H9 (cell line): ENCODE data around the gene BRAF. TPM values are rescaled to one million over a fixed set of nuclear protein-coding genes. Genes with fewer than 3 reads are reported as not detected.
"Not testable (repeated sequence)": the region's sequence is repeated elsewhere in the genome, so short reads cannot be mapped to it uniquely, and the experiment has no call there.

Experiments used
- DNase-seq: peaks from one replicate; pipeline ENCODE4 v3.0.0-alpha.2; 2017
- H2AFZ ChIP-seq: one replicate; pipeline ENCODE4 v1.6.1; 2013; ENCODE audit warnings: mild to moderate bottlenecking, low read length, control low read depth, moderate library complexity
- H2AK5ac ChIP-seq: 2 replicates; pipeline ENCODE4 v1.6.1; 2013; ENCODE audit warnings: low read length, control low read depth, mixed read lengths; ENCODE audit not compliant: insufficient read length
- H2BK120ac ChIP-seq: one replicate; pipeline ENCODE4 v1.6.1; 2013; ENCODE audit warnings: low read depth, mild to moderate bottlenecking, low read length, control low read depth, inconsistent platforms; ENCODE audit not compliant: poor library complexity, severe bottlenecking
- H2BK12ac ChIP-seq: 2 replicates; pipeline ENCODE4 v1.6.1; 2013; ENCODE audit warnings: low read length, control low read depth, mixed read lengths, low read depth; ENCODE audit not compliant: insufficient read length
- H2BK15ac ChIP-seq: 2 replicates; pipeline ENCODE4 v1.6.1; 2013; ENCODE audit warnings: low read depth, low read length, control low read depth
- H2BK20ac ChIP-seq: one replicate; pipeline ENCODE4 v1.6.1; 2013; ENCODE audit warnings: low read depth, mild to moderate bottlenecking, low read length, control low read depth, inconsistent platforms; ENCODE audit not compliant: poor library complexity, severe bottlenecking
- H2BK5ac ChIP-seq: 2 replicates; pipeline ENCODE4 v1.6.1; 2013; ENCODE audit warnings: low read length, control low read depth, mixed read lengths; ENCODE audit not compliant: insufficient read length
- H3K14ac ChIP-seq: 2 replicates; pipeline ENCODE4 v1.6.1; 2013; ENCODE audit warnings: low read length, control low read depth; ENCODE audit not compliant: insufficient read depth
- H3K18ac ChIP-seq: 2 replicates; pipeline ENCODE4 v1.6.1; 2013; ENCODE audit warnings: low read depth, mild to moderate bottlenecking, mixed read lengths, low read length, control low read depth; ENCODE audit not compliant: insufficient read length
- H3K23ac ChIP-seq: 2 replicates; pipeline ENCODE4 v1.6.1; 2013; ENCODE audit warnings: low read length, control low read depth, mixed read lengths, low read depth; ENCODE audit not compliant: insufficient read length
- H3K23me2 ChIP-seq: 2 replicates; pipeline ENCODE4 v1.6.1; 2013; ENCODE audit warnings: low read depth, mild to moderate bottlenecking, mixed read lengths, low read length, control low read depth; ENCODE audit not compliant: insufficient read length, poor library complexity, severe bottlenecking
- H3K27ac ChIP-seq: 2 replicates; pipeline ENCODE4 v1.5.1; 2013; ENCODE audit warnings: low read length, control low read depth, mixed read lengths, low read depth; ENCODE audit not compliant: insufficient read length
- H3K27me3 ChIP-seq: 2 replicates; pipeline ENCODE4 v1.6.1; 2013; ENCODE audit warnings: low read length, control low read depth, inconsistent platforms; ENCODE audit not compliant: insufficient read depth
- H3K4ac ChIP-seq: 2 replicates; pipeline ENCODE4 v1.6.1; 2013; ENCODE audit warnings: low read depth, mild to moderate bottlenecking, control low read depth, inconsistent platforms, low read length, moderate library complexity
- H3K4me1 ChIP-seq: 2 replicates; pipeline ENCODE4 v1.6.1; 2013; ENCODE audit warnings: low read length, control low read depth, inconsistent platforms; ENCODE audit not compliant: insufficient read depth
- H3K4me2 ChIP-seq: 2 replicates; pipeline ENCODE4 v1.6.1; 2013; ENCODE audit warnings: low read length, control low read depth, mixed read lengths; ENCODE audit not compliant: insufficient read length, insufficient read depth
- H3K56ac ChIP-seq: 2 replicates; pipeline ENCODE4 v1.6.1; 2013; ENCODE audit warnings: low read depth, mild to moderate bottlenecking, mixed read lengths, low read length, control low read depth; ENCODE audit not compliant: insufficient read length
- H3K79me1 ChIP-seq: 2 replicates; pipeline ENCODE4 v1.6.1; 2013; ENCODE audit warnings: low read depth, mild to moderate bottlenecking, moderate library complexity, low read length, control low read depth, inconsistent platforms; ENCODE audit not compliant: insufficient read depth, poor library complexity, severe bottlenecking
- H3K79me2 ChIP-seq: 2 replicates; pipeline ENCODE4 v1.6.1; 2013; ENCODE audit warnings: low read length, control low read depth, inconsistent platforms; ENCODE audit not compliant: insufficient read depth
- H3K9ac ChIP-seq: 2 replicates; pipeline ENCODE4 v1.6.1; 2013; ENCODE audit warnings: low read length, control low read depth, mixed read lengths; ENCODE audit not compliant: insufficient read length; ENCODE audit errors: extremely low read depth
- H3K9me3 ChIP-seq: one replicate; pipeline ENCODE4 v1.6.1; 2013; ENCODE audit warnings: low read depth, low read length, inconsistent platforms; ENCODE audit not compliant: control insufficient read depth
- H3T11ph ChIP-seq: one replicate; pipeline ENCODE4 v1.6.1; 2013; ENCODE audit warnings: mild to moderate bottlenecking, low read length, control low read depth, inconsistent platforms
- H4K20me1 ChIP-seq: one replicate; pipeline ENCODE4 v1.6.1; 2013; ENCODE audit not compliant: control insufficient read depth, insufficient read length, insufficient read depth
- H4K5ac ChIP-seq: 2 replicates; pipeline ENCODE4 v1.6.1; 2013; ENCODE audit warnings: low read depth, mild to moderate bottlenecking, mixed read lengths, low read length, control low read depth; ENCODE audit not compliant: insufficient read length
- H4K8ac ChIP-seq: replicated peaks from 2 replicates; pipeline ENCODE4 v1.6.1; 2013; ENCODE audit warnings: low read length, control low read depth, mixed read lengths, low read depth; ENCODE audit not compliant: insufficient read length
- H4K91ac ChIP-seq: 2 replicates; pipeline ENCODE4 v1.6.1; 2013; ENCODE audit warnings: low read depth, mild to moderate bottlenecking, moderate library complexity, mixed read lengths, low read length, control low read depth; ENCODE audit not compliant: insufficient read length
- H3K27ac Mint-ChIP-seq, 3 experiments: 2 replicates in 2 of 3; 3 replicates in 1 of 3; pipeline ENCODE4 v1.8.0; 2020 to 2021; ENCODE audit warnings: mixed read lengths in 3 of 3, mild to moderate bottlenecking in 1 of 3, moderate library complexity in 1 of 3
- H3K27me3 Mint-ChIP-seq: 2 replicates; pipeline ENCODE4 v1.8.0; 2021; ENCODE audit warnings: low read depth, mild to moderate bottlenecking, moderate library complexity, mixed read lengths
- H3K36me3 Mint-ChIP-seq, 3 experiments: 2 replicates in 2 of 3; 3 replicates in 1 of 3; pipeline ENCODE4 v1.8.0; 2020 to 2021; ENCODE audit warnings: low read depth in 3 of 3, mixed read lengths in 3 of 3; ENCODE audit not compliant: insufficient read depth in 1 of 3
- H3K4me1 Mint-ChIP-seq, 2 experiments: 2 replicates each; pipeline ENCODE4 v1.8.0; 2020; ENCODE audit warnings: mixed read lengths in 2 of 2
- H3K4me3 Mint-ChIP-seq, 2 experiments: 2 replicates in 1 of 2; 3 replicates in 1 of 2; pipeline ENCODE4 v1.8.0; 2020 to 2021; ENCODE audit warnings: mild to moderate bottlenecking in 2 of 2, mixed read lengths in 2 of 2, moderate library complexity in 1 of 2
- H3K9me3 Mint-ChIP-seq, 2 experiments: 2 replicates in 1 of 2; 3 replicates in 1 of 2; pipeline ENCODE4 v1.8.0; 2020; ENCODE audit warnings: mild to moderate bottlenecking in 2 of 2, mixed read lengths in 2 of 2, moderate library complexity in 1 of 2
- WGBS: extraction: QIAGEN DNeasy Blood & Tissue Kit; methylation state at CpG from one replicate; pipeline ENCODE4 v1.1.7; 2013; ENCODE audit warnings: missing lambda C conversion rate, low lambda C conversion rate, mixed read lengths; ENCODE audit not compliant: insufficient read length; ENCODE audit errors: extremely low coverage; 5-methylcytosine and 5-hydroxymethylcytosine counted together
- total RNA-seq: library from RNA; stranded (reverse); gene quantifications from 2 replicates; pipeline ENCODE4 v1.2.1, GENCODE V29; 2021

The BRAF gene
- total RNA-seq, 1 experiment from 2014 or later = 32.9 TPM

DNA sequence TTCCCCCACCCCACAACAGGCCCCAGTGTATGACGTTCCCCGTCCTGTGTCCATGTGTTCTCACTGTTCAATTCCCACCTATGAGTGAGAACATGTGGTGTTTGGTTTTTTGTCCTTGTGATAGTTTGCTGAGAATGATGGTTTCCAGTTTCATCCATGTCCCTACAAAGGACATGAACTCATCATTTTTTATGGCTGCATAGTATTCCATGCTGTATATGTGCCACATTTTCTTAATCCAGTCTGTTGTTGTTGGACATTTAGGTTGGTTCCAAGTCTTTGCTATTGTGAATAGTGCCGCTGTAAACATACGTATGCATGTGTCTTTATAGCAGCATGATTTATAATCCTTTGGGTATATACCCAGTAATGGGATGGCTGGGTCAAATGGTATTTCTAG, 216.0 kb downstream of the BRAF start:
- not testable (repeated sequence) for H2BK20ac ChIP-seq, H2AK5ac ChIP-seq, H3K27me3 Mint-ChIP-seq, H3K4me1 ChIP-seq, H4K91ac ChIP-seq, H3K27ac Mint-ChIP-seq, H3K27me3 ChIP-seq, H4K5ac ChIP-seq, H3K27ac ChIP-seq, H2BK15ac ChIP-seq, H3K4me2 ChIP-seq, H3K9ac ChIP-seq, H3K18ac ChIP-seq, H3K56ac ChIP-seq, H3K4ac ChIP-seq, H2BK120ac ChIP-seq, H2BK5ac ChIP-seq, H3K79me2 ChIP-seq, H3K23ac ChIP-seq, H2BK12ac ChIP-seq, H2AFZ ChIP-seq, H3K14ac ChIP-seq, H3T11ph ChIP-seq, H3K4me3 Mint-ChIP-seq, DNase-seq, H4K20me1 ChIP-seq, H3K23me2 ChIP-seq, H4K8ac ChIP-seq, H3K79me1 ChIP-seq, H3K9me3 ChIP-seq, H3K4me1 Mint-ChIP-seq
- H3K36me3 Mint-ChIP-seq = peaks cover 14 to 46% (median 27%) of the 10 kb centered on the region in 3 experiments
- WGBS = no CpG with 5 or more reads among the region's 4 CpGs
- H3K9me3 Mint-ChIP-seq = peaks cover 15 to 17% of the 10 kb centered on the region in 2 experiments
